Breast epithelium (tissue), 4 donors: ENCODE measurements around the gene OPCML. TPM values are rescaled to one million over a fixed set of nuclear protein-coding genes. Genes with fewer than 3 reads are reported as not detected.
A peak's percentile ranks its signal among the peaks of the same experiment; 100 is the strongest.

Source experiments
- DNase-seq, 2 donors: peaks; one replicate each; pipeline ENCODE4 v3.0.0-alpha.2; 2019; ENCODE audit warnings: low spot score in 2 of 2
- H3K27ac ChIP-seq, 2 donors: fragments of 200-600 bp; sonication (generic) in 1 of 2; one replicate each; pipeline ENCODE4 v1.5.1; 2016 to 2019; ENCODE audit warnings: mild to moderate bottlenecking in 1 of 2
- H3K27me3 ChIP-seq, 2 donors: fragments of 200-600 bp; sonication (generic) in 1 of 2; one replicate each; pipeline versions ENCODE4 v1.5.1 to v1.6.0; 2017 to 2019; ENCODE audit warnings: control low read depth in 1 of 2, mild to moderate bottlenecking in 1 of 2
- H3K36me3 ChIP-seq: fragments of 200-600 bp; one replicate; pipeline ENCODE4 v1.5.1; 2019
- H3K4me1 ChIP-seq, 2 donors: fragments of 200-600 bp; sonication (generic); one replicate each; pipeline ENCODE4 v1.5.1; 2016 to 2019; ENCODE audit warnings: control low read depth in 1 of 2
- H3K4me3 ChIP-seq, 3 donors: fragments of 200-600 bp; sonication (generic); 1 replicate in 2 of 3; 2 replicates in 1 of 3; pipeline ENCODE4 v1.5.1; 2016 to 2019; ENCODE audit warnings: mild to moderate bottlenecking in 3 of 3, moderate library complexity in 2 of 3
- H3K9me3 ChIP-seq, 2 donors: fragments of 200-600 bp; sonication (generic) in 1 of 2; one replicate each; pipeline ENCODE4 v1.5.1; 2016 to 2019; ENCODE audit warnings: control low read depth in 1 of 2
- POLR2A ChIP-seq: fragments of 450-650 bp; IDR thresholded peaks from one replicate; pipeline ENCODE4 v1.6.1; 2016; ENCODE audit warnings: antibody characterized with exemption, mild to moderate bottlenecking, moderate library complexity
- POLR2AphosphoS5 ChIP-seq, 3 donors: sonication (generic); formaldehyde crosslinking; IDR thresholded peaks; one replicate each; pipeline ENCODE4 v1.6.1; 2017; ENCODE audit warnings: antibody characterized with exemption in 3 of 3
- intact Hi-C: fragments of 100-400 bp; cut with DNase I; formaldehyde crosslinking; loops from one replicate; pipeline ENCODE4 v1.15.1; 2023; ENCODE audit warnings: low total_unique reads
- total RNA-seq, 3 donors: library from RNA; depleted of rRNA; stranded (reverse); fragments of >200 nt; gene quantifications; one replicate each; pipeline ENCODE4 v1.1.0, GENCODE V29; 2016
- TF ChIP-seq, protein P1 (sequence below), 3 donors: fragments of 450-650 bp; IDR thresholded peaks; one replicate each; pipeline ENCODE4 v1.5.1; 2016 to 2017; ENCODE audit warnings: antibody characterized with exemption in 3 of 3, mild to moderate bottlenecking in 3 of 3, moderate library complexity in 3 of 3

Gene OPCML
- total RNA-seq, 3 donors from 2014 or later: not detected

DNA sequence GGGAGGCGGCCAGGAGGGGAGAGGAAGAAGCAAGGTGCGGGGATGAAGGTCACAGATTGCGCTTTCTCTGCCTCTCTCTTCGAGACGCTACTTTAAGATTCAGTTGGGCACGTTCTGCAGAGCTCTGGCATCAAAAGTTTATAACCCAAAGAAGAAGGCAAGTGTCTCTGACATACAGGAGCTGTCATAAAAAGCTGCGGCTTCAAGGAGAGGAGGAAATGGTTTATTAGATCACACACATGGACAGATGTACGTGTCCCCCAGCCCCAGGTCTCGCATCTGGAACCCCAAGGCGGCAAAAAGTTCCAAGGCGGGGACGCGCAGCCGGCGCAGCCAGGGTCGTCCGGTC lies 589.0 kb downstream of the OPCML start:
- Histone ChIP-seq H3K27ac (no peak overlapping the region), H3K36me3 (no peaks in the 10 kb centered on the region), H3K27me3 (peaks cover 0 to 35% of the 10 kb centered on the region in 2 donors), H3K9me3 (no peaks in the 10 kb centered on the region), H3K4me3 (peak overlapping the region; percentile 20 to 60 (median 42)), H3K4me1 (no peaks in the 10 kb centered on the region)
- TF ChIP-seq, protein P1, sequence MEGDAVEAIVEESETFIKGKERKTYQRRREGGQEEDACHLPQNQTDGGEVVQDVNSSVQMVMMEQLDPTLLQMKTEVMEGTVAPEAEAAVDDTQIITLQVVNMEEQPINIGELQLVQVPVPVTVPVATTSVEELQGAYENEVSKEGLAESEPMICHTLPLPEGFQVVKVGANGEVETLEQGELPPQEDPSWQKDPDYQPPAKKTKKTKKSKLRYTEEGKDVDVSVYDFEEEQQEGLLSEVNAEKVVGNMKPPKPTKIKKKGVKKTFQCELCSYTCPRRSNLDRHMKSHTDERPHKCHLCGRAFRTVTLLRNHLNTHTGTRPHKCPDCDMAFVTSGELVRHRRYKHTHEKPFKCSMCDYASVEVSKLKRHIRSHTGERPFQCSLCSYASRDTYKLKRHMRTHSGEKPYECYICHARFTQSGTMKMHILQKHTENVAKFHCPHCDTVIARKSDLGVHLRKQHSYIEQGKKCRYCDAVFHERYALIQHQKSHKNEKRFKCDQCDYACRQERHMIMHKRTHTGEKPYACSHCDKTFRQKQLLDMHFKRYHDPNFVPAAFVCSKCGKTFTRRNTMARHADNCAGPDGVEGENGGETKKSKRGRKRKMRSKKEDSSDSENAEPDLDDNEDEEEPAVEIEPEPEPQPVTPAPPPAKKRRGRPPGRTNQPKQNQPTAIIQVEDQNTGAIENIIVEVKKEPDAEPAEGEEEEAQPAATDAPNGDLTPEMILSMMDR (IDR thresholded peaks at IDR 0.05): no peak
- TF ChIP-seq POLR2AphosphoS5 (IDR thresholded peaks at IDR 0.05) (no peak), POLR2A (no peak)
- no peak for DNase-seq
- intact Hi-C loops: no loop called here

DNA sequence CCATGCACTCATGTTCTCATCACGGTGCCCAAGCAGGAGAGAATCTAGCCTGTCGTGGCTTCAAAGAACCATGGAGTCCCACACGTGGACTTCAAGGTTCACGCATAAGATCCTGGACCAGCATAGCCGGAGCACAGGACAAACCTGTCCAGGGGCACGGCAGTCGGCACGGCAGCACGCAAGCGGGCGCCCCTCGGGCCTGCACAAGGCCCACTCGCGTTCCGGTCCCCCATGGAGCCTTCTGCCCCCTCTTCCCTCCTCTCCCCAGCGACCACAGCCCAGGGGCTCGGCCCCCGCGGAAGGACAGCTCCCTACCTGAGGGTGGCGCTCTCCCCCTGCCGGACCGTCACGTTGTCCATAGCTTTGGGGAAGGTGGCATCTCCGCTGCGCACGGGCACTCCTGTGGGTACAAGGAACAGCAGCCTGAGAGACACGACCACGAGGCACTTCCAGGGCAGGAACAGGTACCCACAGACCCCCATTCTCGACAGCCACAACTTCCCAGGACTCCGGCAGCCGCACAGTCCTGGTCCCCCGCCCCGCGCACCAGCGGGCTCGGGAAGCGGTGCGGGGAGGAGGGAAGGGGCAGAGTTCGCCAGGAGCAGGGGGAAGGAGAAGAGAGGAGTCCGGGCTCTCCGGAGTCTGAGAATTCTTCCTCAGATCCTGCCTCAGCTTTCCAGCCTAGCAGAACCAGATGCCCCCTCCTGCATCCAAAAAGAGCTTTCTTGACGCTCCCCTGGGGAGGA lies 589.5 kb downstream of the OPCML start:
- DNase-seq: no peak
- no peak for TF ChIP-seq POLR2A
- no peak for TF ChIP-seq POLR2AphosphoS5 (IDR thresholded peaks at IDR 0.05)
- TF ChIP-seq, protein P1 (IDR thresholded peaks at IDR 0.05): no peak
- Histone ChIP-seq H3K4me1 (no peaks in the 10 kb centered on the region), H3K27me3 (peaks cover 0 to 35% of the 10 kb centered on the region in 2 donors), H3K27ac (no peak overlapping the region), H3K4me3 (peak overlapping the region; percentile 20 to 60 (median 42)), H3K36me3 (no peaks in the 10 kb centered on the region), H3K9me3 (no peaks in the 10 kb centered on the region)
- intact Hi-C loops: no loop called here

- no peak overlapping the region for H3K27ac ChIP-seq
- intact Hi-C loops: no loop called here
- H3K4me1 ChIP-seq: no peaks in the 10 kb centered on the region
- no peak for DNase-seq
- TF ChIP-seq POLR2A: no peak
- TF ChIP-seq, protein P1 (IDR thresholded peaks at IDR 0.05): no peak
- no peak for TF ChIP-seq POLR2AphosphoS5 (IDR thresholded peaks at IDR 0.05)
- no peak overlapping the region for H3K4me3 ChIP-seq
- no peaks in the 10 kb centered on the region for H3K36me3 ChIP-seq
- H3K9me3 ChIP-seq: no peaks in the 10 kb centered on the region
- peaks cover 0 to 35% of the 10 kb centered on the region in 2 donors for H3K27me3 ChIP-seq
Observed at GRCh38 chr11:132941761-132942160, 590.5 kb downstream of the OPCML start.

- Histone ChIP-seq H3K27ac (no peak overlapping the region), H3K27me3 (peaks cover 0 to 35% of the 10 kb centered on the region in 2 donors)
- intact Hi-C loops: no loop called here
Observed at GRCh38 chr11:132941024-132941646, 591.2 kb downstream of the OPCML start.

More at GRCh38 chr11:132941024-132941646, 591.2 kb downstream of the OPCML start:
- no peak for DNase-seq
- Histone ChIP-seq H3K4me3 (no peak overlapping the region), H3K36me3 (no peaks in the 10 kb centered on the region), H3K9me3 (no peaks in the 10 kb centered on the region), H3K4me1 (no peaks in the 10 kb centered on the region)
- TF ChIP-seq, protein P1 (IDR thresholded peaks at IDR 0.05): peak; percentile 50 to 77 (median 65)
- TF ChIP-seq POLR2A (no peak), POLR2AphosphoS5 (IDR thresholded peaks at IDR 0.05) (no peak)
